ENCODE data around the gene TNKS1BP1.
"Not testable (repeated sequence)": the region's sequence is repeated elsewhere in the genome, so short reads cannot be mapped to it uniquely, and the experiment has no call there.

Gene TNKS1BP1

GRCh38 chr11:57324886-57325734 lies at the start of gene TNKS1BP1:
TNKS1BP1 (minus strand) TSS chr11:57324952; CDS start chr11:57321885, 3,067 bp downstream.
- Histone ChIP-seq H3K4me1 (ENCODE audit: control insufficient read depth in 1 of 2, insufficient read depth in 2 of 2, low read length in 2 of 2) (peaks cover 18 to 26% of the 10 kb centered on the region in 2 donors), H3K27ac (ENCODE audit: low read length) (peak within 1 kb of the TSS; percentile 89), H3K36me3 (ENCODE audit: control insufficient read depth in 1 of 2, insufficient read depth in 2 of 2, low read length in 2 of 2) (peaks cover 24 to 47% of the 10 kb centered on the region in 2 donors), H3K4me3 (ENCODE audit: low read depth in 1 of 2, low read length in 2 of 2) (peak within 1 kb of the TSS; percentile 78 to 83), H3K9me3 (ENCODE audit: control insufficient read depth in 1 of 2, low read length in 2 of 2) (no peaks in the 10 kb centered on the region), H3K27me3 (ENCODE audit: low read depth, low read length) (no peaks in the 10 kb centered on the region)

GRCh38 chr11:57373146-57373545 lies 48.4 kb upstream of the TNKS1BP1 start:
- no peaks in the 10 kb centered on the region for H3K27me3 ChIP-seq (ENCODE audit: low read depth, low read length)
- H3K4me3 ChIP-seq (ENCODE audit: low read depth in 1 of 2, low read length in 2 of 2), result no peak overlapping the region
- no peaks in the 10 kb centered on the region for H3K4me1 ChIP-seq (ENCODE audit: control insufficient read depth in 1 of 2, insufficient read depth in 2 of 2, low read length in 2 of 2)
- no peak overlapping the region for H3K27ac ChIP-seq (ENCODE audit: low read length)
- H3K36me3 ChIP-seq (ENCODE audit: control insufficient read depth in 1 of 2, insufficient read depth in 2 of 2, low read length in 2 of 2), result no peaks in the 10 kb centered on the region
- no peaks in the 10 kb centered on the region for H3K9me3 ChIP-seq (ENCODE audit: control insufficient read depth in 1 of 2, low read length in 2 of 2)

GRCh38 chr11:57370941-57371340 lies 46.2 kb upstream of the TNKS1BP1 start:
- H3K36me3 ChIP-seq (ENCODE audit: control insufficient read depth in 1 of 2, insufficient read depth in 2 of 2, low read length in 2 of 2), result no peaks in the 10 kb centered on the region
- no peaks in the 10 kb centered on the region for H3K27me3 ChIP-seq (ENCODE audit: low read depth, low read length)
- H3K9me3 ChIP-seq (ENCODE audit: control insufficient read depth in 1 of 2, low read length in 2 of 2), result no peaks in the 10 kb centered on the region
- no peak overlapping the region for H3K4me3 ChIP-seq (ENCODE audit: low read depth in 1 of 2, low read length in 2 of 2)
- no peak overlapping the region for H3K27ac ChIP-seq (ENCODE audit: low read length)
- H3K4me1 ChIP-seq (ENCODE audit: control insufficient read depth in 1 of 2, insufficient read depth in 2 of 2, low read length in 2 of 2), result no peaks in the 10 kb centered on the region

GRCh38 chr11:57370251-57370650 lies 45.5 kb upstream of the TNKS1BP1 start:
- H3K9me3 ChIP-seq (ENCODE audit: control insufficient read depth in 1 of 2, low read length in 2 of 2), result no peaks in the 10 kb centered on the region
- H3K36me3 ChIP-seq (ENCODE audit: control insufficient read depth in 1 of 2, insufficient read depth in 2 of 2, low read length in 2 of 2), result no peaks in the 10 kb centered on the region
- H3K4me1 ChIP-seq (ENCODE audit: control insufficient read depth in 1 of 2, insufficient read depth in 2 of 2, low read length in 2 of 2), result no peaks in the 10 kb centered on the region
- no peak overlapping the region for H3K4me3 ChIP-seq (ENCODE audit: low read depth in 1 of 2, low read length in 2 of 2)
- H3K27me3 ChIP-seq (ENCODE audit: low read depth, low read length), result no peaks in the 10 kb centered on the region
- H3K27ac ChIP-seq (ENCODE audit: low read length), result no peak overlapping the region

- Histone ChIP-seq H3K27me3 (ENCODE audit: low read depth, low read length) (no peaks in the 10 kb centered on the region), H3K4me3 (ENCODE audit: low read depth in 1 of 2, low read length in 2 of 2) (no peak overlapping the region)
Measured at GRCh38 chr11:57368845-57369232, 44.1 kb upstream of the TNKS1BP1 start.

GRCh38 chr11:57368106-57368844 lies 43.5 kb upstream of the TNKS1BP1 start:
- no peaks in the 10 kb centered on the region for H3K27me3 ChIP-seq (ENCODE audit: low read depth, low read length)
- no peak overlapping the region for H3K4me3 ChIP-seq (ENCODE audit: low read depth in 1 of 2, low read length in 2 of 2)
- H3K36me3 ChIP-seq (ENCODE audit: control insufficient read depth in 1 of 2, insufficient read depth in 2 of 2, low read length in 2 of 2), result no peaks in the 10 kb centered on the region
- H3K9me3 ChIP-seq (ENCODE audit: control insufficient read depth in 1 of 2, low read length in 2 of 2), result no peaks in the 10 kb centered on the region
- H3K27ac ChIP-seq (ENCODE audit: low read length), result no peak overlapping the region
- H3K4me1 ChIP-seq (ENCODE audit: control insufficient read depth in 1 of 2, insufficient read depth in 2 of 2, low read length in 2 of 2), result no peaks in the 10 kb centered on the region

More at GRCh38 chr11:57368845-57369232, 44.1 kb upstream of the TNKS1BP1 start:
- Histone ChIP-seq H3K4me1 (ENCODE audit: control insufficient read depth in 1 of 2, insufficient read depth in 2 of 2, low read length in 2 of 2) (no peaks in the 10 kb centered on the region), H3K27ac (ENCODE audit: low read length) (no peak overlapping the region), H3K9me3 (ENCODE audit: control insufficient read depth in 1 of 2, low read length in 2 of 2) (no peaks in the 10 kb centered on the region), H3K36me3 (ENCODE audit: control insufficient read depth in 1 of 2, insufficient read depth in 2 of 2, low read length in 2 of 2) (no peaks in the 10 kb centered on the region)

GRCh38 chr11:57364851-57365660 lies 40.3 kb upstream of the TNKS1BP1 start:
- Histone ChIP-seq H3K4me1 (ENCODE audit: control insufficient read depth in 1 of 2, insufficient read depth in 2 of 2, low read length in 2 of 2) (no peaks in the 10 kb centered on the region), H3K36me3 (ENCODE audit: control insufficient read depth in 1 of 2, insufficient read depth in 2 of 2, low read length in 2 of 2) (no peaks in the 10 kb centered on the region), H3K27ac (ENCODE audit: low read length) (no peak overlapping the region), H3K27me3 (ENCODE audit: low read depth, low read length) (no peaks in the 10 kb centered on the region), H3K9me3 (ENCODE audit: control insufficient read depth in 1 of 2, low read length in 2 of 2) (no peaks in the 10 kb centered on the region), H3K4me3 (ENCODE audit: low read depth in 1 of 2, low read length in 2 of 2) (no peak overlapping the region)

- Histone ChIP-seq H3K36me3 (ENCODE audit: control insufficient read depth in 1 of 2, insufficient read depth in 2 of 2, low read length in 2 of 2) (no peaks in the 10 kb centered on the region), H3K4me3 (ENCODE audit: low read depth in 1 of 2, low read length in 2 of 2) (no peak overlapping the region), H3K27ac (ENCODE audit: low read length) (no peak overlapping the region), H3K4me1 (ENCODE audit: control insufficient read depth in 1 of 2, insufficient read depth in 2 of 2, low read length in 2 of 2) (no peaks in the 10 kb centered on the region), H3K9me3 (ENCODE audit: control insufficient read depth in 1 of 2, low read length in 2 of 2) (no peaks in the 10 kb centered on the region), H3K27me3 (ENCODE audit: low read depth, low read length) (no peaks in the 10 kb centered on the region)
Measured at GRCh38 chr11:57363131-57364080, 38.7 kb upstream of the TNKS1BP1 start.

- Histone ChIP-seq H3K4me3 (ENCODE audit: low read depth in 1 of 2, low read length in 2 of 2) (no peak overlapping the region), H3K36me3 (ENCODE audit: control insufficient read depth in 1 of 2, insufficient read depth in 2 of 2, low read length in 2 of 2) (no peaks in the 10 kb centered on the region), H3K4me1 (ENCODE audit: control insufficient read depth in 1 of 2, insufficient read depth in 2 of 2, low read length in 2 of 2) (no peaks in the 10 kb centered on the region), H3K27me3 (ENCODE audit: low read depth, low read length) (no peaks in the 10 kb centered on the region), H3K9me3 (ENCODE audit: control insufficient read depth in 1 of 2, low read length in 2 of 2) (no peaks in the 10 kb centered on the region), H3K27ac (ENCODE audit: low read length) (no peak overlapping the region)
Measured at GRCh38 chr11:57361926-57362325, 37.2 kb upstream of the TNKS1BP1 start.

- H3K27me3 ChIP-seq (ENCODE audit: low read depth, low read length); H3K9me3 ChIP-seq (ENCODE audit: control insufficient read depth in 1 of 2, low read length in 2 of 2); H3K36me3 ChIP-seq (ENCODE audit: control insufficient read depth in 1 of 2, insufficient read depth in 2 of 2, low read length in 2 of 2); H3K4me3 ChIP-seq (ENCODE audit: low read depth in 1 of 2, low read length in 2 of 2); H3K4me1 ChIP-seq (ENCODE audit: control insufficient read depth in 1 of 2, insufficient read depth in 2 of 2, low read length in 2 of 2); H3K27ac ChIP-seq (ENCODE audit: low read length): not testable (repeated sequence)
Measured at GRCh38 chr11:57361420-57361819, 36.7 kb upstream of the TNKS1BP1 start.
